IMR-90 (cell line): ENCODE results near the gene BICD2. TPM values are rescaled to one million over a fixed set of nuclear protein-coding genes. Genes with fewer than 3 reads are reported as not detected.
A peak's percentile ranks its signal among the peaks of the same experiment; 100 is the strongest.

Experiments used
- ATAC-seq: fragments of 200-7000 bp; cut with Tn5 transposase; 2 replicates; pipeline ENCODE4 v1.9.1; 2020; ENCODE audit warnings: low read depth, mild to moderate bottlenecking, moderate library complexity
- BruUV-seq: library from RNA; stranded (reverse); fragments of 400-500 nt; replicated peaks from 2 replicates; lab custom pipeline; 2021; lab: Mats Ljungman, UMichigan
- CTCF ChIA-PET: fragments of 300-600 bp; formaldehyde crosslinking; extraction: SDS; loops from one replicate; lab custom pipeline; 2021; ENCODE audit warnings: antibody characterized with exemption; lab: Yijun Ruan, JAX
- POLR2A ChIA-PET: fragments of 300-600 bp; sonication (Branson Sonifier 250); formaldehyde crosslinking; loops from one replicate; lab custom pipeline; 2022; ENCODE audit warnings: antibody characterized with exemption; ENCODE audit not compliant: unreplicated experiment; lab: Charles Lee
- DNase-seq: peaks from one replicate; pipeline ENCODE4 v3.0.0; 2013
- H2AFZ ChIP-seq: replicated peaks from 2 replicates; pipeline ENCODE3; 2013; ENCODE audit warnings: low read length, mild to moderate bottlenecking; ENCODE audit not compliant: poor library complexity
- H2AK5ac ChIP-seq: 2 replicates; pipeline ENCODE4 v1.6.1; 2013; ENCODE audit warnings: low read depth, low read length, inconsistent platforms
- H2AK9ac ChIP-seq: replicated peaks from 2 replicates; pipeline ENCODE3; 2013; ENCODE audit warnings: mild to moderate bottlenecking, low read depth, low read length, moderate library complexity; ENCODE audit not compliant: poor library complexity
- H2BK120ac ChIP-seq: 2 replicates; pipeline ENCODE4 v1.6.1; 2013; ENCODE audit warnings: low read depth, low read length, inconsistent platforms
- H2BK15ac ChIP-seq: 3 replicates; pipeline ENCODE4 v1.6.1; 2013; ENCODE audit warnings: low read depth, low read length, inconsistent platforms
- H2BK20ac ChIP-seq: 2 replicates; pipeline ENCODE4 v1.6.1; 2013; ENCODE audit warnings: low read depth, mild to moderate bottlenecking, inconsistent platforms, low read length, moderate library complexity
- H2BK5ac ChIP-seq: 2 replicates; pipeline ENCODE4 v1.6.1; 2013; ENCODE audit warnings: mild to moderate bottlenecking, low read depth, low read length, inconsistent platforms; ENCODE audit not compliant: poor library complexity, severe bottlenecking
- H3K14ac ChIP-seq: replicated peaks from 2 replicates; pipeline ENCODE4 v1.6.1; 2013; ENCODE audit warnings: low read depth, low read length, inconsistent platforms
- H3K18ac ChIP-seq: 2 replicates; pipeline ENCODE4 v1.6.1; 2013; ENCODE audit warnings: low read depth, low read length, control low read depth
- H3K23ac ChIP-seq: 2 replicates; pipeline ENCODE4 v1.6.1; 2013; ENCODE audit warnings: low read depth, low read length, inconsistent platforms
- H3K27ac ChIP-seq: 2 replicates; pipeline ENCODE4 v1.5.1; 2013; ENCODE audit warnings: mild to moderate bottlenecking, control low read depth, low read length; ENCODE audit not compliant: insufficient read depth
- H3K27me3 ChIP-seq: 2 replicates; pipeline ENCODE4 v1.6.1; 2013; ENCODE audit warnings: low read length; ENCODE audit not compliant: control insufficient read depth, insufficient read depth
- H3K36me3 ChIP-seq: 2 replicates; pipeline ENCODE4 v1.6.1; 2013; ENCODE audit warnings: low read length, mixed read lengths; ENCODE audit not compliant: control insufficient read depth, insufficient read depth
- H3K4ac ChIP-seq: 2 replicates; pipeline ENCODE4 v1.6.1; 2013; ENCODE audit warnings: low read depth, low read length, inconsistent platforms
- H3K4me1 ChIP-seq: 2 replicates; pipeline ENCODE4 v1.6.1; 2013; ENCODE audit warnings: low read length, mixed read lengths; ENCODE audit not compliant: control insufficient read depth, insufficient read depth
- H3K4me2 ChIP-seq: 2 replicates; pipeline ENCODE4 v1.6.1; 2013; ENCODE audit warnings: low read depth, mild to moderate bottlenecking, control low read depth, low read length, moderate library complexity
- H3K4me3 ChIP-seq: 2 replicates; pipeline ENCODE4 v1.5.1; 2013; ENCODE audit warnings: low read depth, mild to moderate bottlenecking, control low read depth, low read length, moderate library complexity; ENCODE audit not compliant: insufficient read depth
- H3K56ac ChIP-seq: 2 replicates; pipeline ENCODE4 v1.6.1; 2013; ENCODE audit warnings: low read length, inconsistent platforms; ENCODE audit not compliant: insufficient read depth; ENCODE audit errors: extremely low read depth
- H3K79me1 ChIP-seq, 2 experiments: 2 replicates each; pipeline ENCODE4 v1.6.1; 2013; ENCODE audit warnings: low read length in 2 of 2, inconsistent platforms in 1 of 2, low read depth in 1 of 2
- H3K9ac ChIP-seq: 2 replicates; pipeline ENCODE4 v1.6.1; 2013; ENCODE audit warnings: low read depth, low read length, control low read depth
- H3K9me1 ChIP-seq: 2 replicates; pipeline ENCODE4 v1.6.1; 2013; ENCODE audit warnings: low read length, inconsistent platforms; ENCODE audit not compliant: insufficient read depth
- H3K9me3 ChIP-seq: 2 replicates; pipeline ENCODE4 v1.6.1; 2013; ENCODE audit warnings: low read length; ENCODE audit not compliant: control insufficient read depth, insufficient read depth
- H4K20me1 ChIP-seq: 2 replicates; pipeline ENCODE4 v1.6.1; 2013; ENCODE audit warnings: low read length, inconsistent platforms; ENCODE audit not compliant: insufficient read depth
- H4K5ac ChIP-seq: 2 replicates; pipeline ENCODE4 v1.6.1; 2013; ENCODE audit warnings: mild to moderate bottlenecking, low read depth, low read length, control low read depth
- H4K8ac ChIP-seq, 2 experiments: 2 replicates each; pipeline ENCODE4 v1.6.1; 2013; ENCODE audit warnings: low read depth in 2 of 2, low read length in 2 of 2, control low read depth in 1 of 2, inconsistent platforms in 1 of 2
- H4K91ac ChIP-seq: 2 replicates; pipeline ENCODE4 v1.6.1; 2013; ENCODE audit warnings: low read depth, low read length, inconsistent platforms; ENCODE audit not compliant: insufficient read depth
- NFE2L2 ChIP-seq: fragments of 150-350 bp; IDR thresholded peaks from 2 replicates; pipeline ENCODE4 v1.6.1; 2016; ENCODE audit warnings: low read depth, mild to moderate bottlenecking, low read length
- RCOR1 ChIP-seq: IDR thresholded peaks from 2 replicates; pipeline ENCODE4 v1.6.1; 2012; ENCODE audit warnings: mild to moderate bottlenecking, low read length, improper control_type of control experiment; ENCODE audit not compliant: insufficient replicate concordance
- WGBS, 2 experiments: methylation state at CpG; one replicate each; pipeline versions ENCODE4 v1.1.5 to v1.1.7; 2013; ENCODE audit warnings: missing lambda C conversion rate in 2 of 2; ENCODE audit not compliant: insufficient read length in 1 of 2; ENCODE audit errors: extremely low coverage in 2 of 2; 5-methylcytosine and 5-hydroxymethylcytosine counted together
- dilution Hi-C: fragments of 300-500 bp; cut with HindIII; formaldehyde crosslinking; loops from one replicate; pipeline ENCODE4 v1.14.3; 2018; ENCODE audit warnings: low sequenced_read_pairs; ENCODE audit not compliant: unreplicated experiment
- in situ Hi-C: fragments of 300-500 bp; cut with MboI; formaldehyde crosslinking; loops from 3 replicates; pipeline ENCODE4 v1.14.3; 2019; ENCODE audit warnings: low sequenced_read_pairs, inconsistent platforms, mixed read lengths
- intact Hi-C: fragments of 100-400 bp; cut with micrococcal nuclease; formaldehyde crosslinking; loops from 2 replicates; pipeline ENCODE4 v1.10.0; 2022
- polyA plus RNA-seq, 3 experiments: library from polyadenylated mRNA; depleted of rRNA; stranded (reverse); fragments of >200 nt; gene quantifications; 2 replicates each; pipeline ENCODE4 v1.2.3, GENCODE V29; 2012; ENCODE audit warnings: low replicate concordance in 1 of 3
- total RNA-seq: library from RNA; depleted of rRNA; stranded (reverse); fragments of >200 nt; gene quantifications from 2 replicates; pipeline ENCODE4 v1.2.3, GENCODE V29; 2012
- TF ChIP-seq, protein P1 (sequence below): fragments of 150-350 bp; IDR thresholded peaks from 2 replicates; pipeline ENCODE4 v1.6.1; 2017; ENCODE audit warnings: mild to moderate bottlenecking, antibody characterized with exemption, low read length, low read depth

Gene BICD2
- total and polyA plus RNA-seq, 2 of the 4 experiments (the other 2 are of a cell fraction) = 21.5 to 35.7 TPM

DNA sequence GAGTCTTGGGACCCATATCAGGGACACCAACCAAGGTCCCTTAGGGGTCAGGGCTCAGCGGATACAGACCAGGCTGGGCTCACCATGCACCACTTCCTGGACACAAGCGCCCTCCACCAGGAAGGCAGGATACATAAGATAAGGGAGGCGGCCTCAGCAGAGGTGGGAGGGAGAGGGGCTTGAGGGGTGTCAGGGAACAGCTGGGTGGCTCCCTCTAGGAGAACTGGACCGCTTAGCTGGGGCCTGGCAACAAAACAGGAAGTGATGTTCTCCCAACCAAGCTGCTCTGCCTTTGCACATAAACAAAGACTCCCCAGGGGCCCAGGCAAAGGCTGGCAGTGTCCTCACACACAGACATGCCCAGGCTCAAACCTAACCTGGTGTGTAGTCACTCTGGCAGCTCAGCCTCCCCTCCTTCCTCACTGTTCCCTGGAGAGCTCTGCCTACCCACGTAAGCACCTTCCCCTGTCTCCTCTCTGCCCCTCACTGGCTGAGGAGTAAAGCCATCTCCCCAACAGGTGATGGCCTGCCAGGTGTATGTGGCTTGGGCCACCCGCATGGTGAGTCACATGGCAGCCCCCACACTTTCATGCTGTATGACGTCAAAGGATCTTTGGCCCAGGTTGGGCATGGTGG, 5.8 kb upstream of the BICD2 start:
- no peak overlapping the region for H2BK5ac ChIP-seq
- no peak overlapping the region for H2AK9ac ChIP-seq
- no peak overlapping the region for H2BK20ac ChIP-seq
- H2AFZ ChIP-seq = peak overlapping the region; percentile 81
- H2BK15ac ChIP-seq = peak overlapping the region; percentile 26; the same call in 1 of the 3 replicates
- H3K9ac ChIP-seq = no peak overlapping the region
- peaks cover 13% of the 10 kb centered on the region for H3K9me1 ChIP-seq
- no peak overlapping the region for H3K4me2 ChIP-seq
- peaks cover 3% of the 10 kb centered on the region; the same call in 1 of the 2 replicates for H3K27me3 ChIP-seq
- no peaks in the 10 kb centered on the region for H3K9me3 ChIP-seq
- peak; percentile 7; the same call in 1 of the 2 replicates for ATAC-seq
- no TSS peak for BruUV-seq
- TF ChIP-seq NFE2L2 (no peak), RCOR1 (no peak)
- TF ChIP-seq, protein P1, sequence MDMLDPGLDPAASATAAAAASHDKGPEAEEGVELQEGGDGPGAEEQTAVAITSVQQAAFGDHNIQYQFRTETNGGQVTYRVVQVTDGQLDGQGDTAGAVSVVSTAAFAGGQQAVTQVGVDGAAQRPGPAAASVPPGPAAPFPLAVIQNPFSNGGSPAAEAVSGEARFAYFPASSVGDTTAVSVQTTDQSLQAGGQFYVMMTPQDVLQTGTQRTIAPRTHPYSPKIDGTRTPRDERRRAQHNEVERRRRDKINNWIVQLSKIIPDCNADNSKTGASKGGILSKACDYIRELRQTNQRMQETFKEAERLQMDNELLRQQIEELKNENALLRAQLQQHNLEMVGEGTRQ = no peak
- peak overlapping the region; percentile 61; the same call in 1 of the 2 replicates for H3K18ac ChIP-seq
- 100% methylated on average over 1 of the region's 7 CpGs; no CpG with 5 or more reads in 1 of the 2 experiments for WGBS, 2 experiments
- H3K4ac ChIP-seq = peak overlapping the region; percentile 6; the same call in 1 of the 2 replicates
- H3K4me1 ChIP-seq = peaks cover 11% of the 10 kb centered on the region
- peak overlapping the region in 1 of 2 experiments; percentile 73; a peak in 3 of 4 replicates for H4K8ac ChIP-seq
- H2BK120ac ChIP-seq = 0 out of 2 replicates have a peak overlapping the region, but pooled peaks have one; percentile 3
- no peak for DNase-seq
- peak overlapping the region; percentile 74; the same call in 1 of the 2 replicates for H4K5ac ChIP-seq
- H3K79me1 ChIP-seq = peaks cover 5% of the 10 kb centered on the region in 2 experiments; a peak in 2 of 4 replicates
- H3K27ac ChIP-seq = no peak overlapping the region
- POLR2A ChIA-PET = no interaction called here
- no peak overlapping the region for H4K91ac ChIP-seq
- H3K56ac ChIP-seq = no peak overlapping the region
- dilution Hi-C loops (no loop called here), intact Hi-C loops (no loop called here), in situ Hi-C loops (no loop called here)
- H3K36me3 ChIP-seq = no peaks in the 10 kb centered on the region
- peaks cover 3% of the 10 kb centered on the region; the same call in 1 of the 2 replicates for H4K20me1 ChIP-seq
- H2AK5ac ChIP-seq = peak overlapping the region; percentile 60
- H3K23ac ChIP-seq = no peak overlapping the region
- H3K14ac ChIP-seq = no peak overlapping the region
- no peak overlapping the region for H3K4me3 ChIP-seq
- CTCF ChIA-PET = no interaction called here
